GM19455 (cell line): ENCODE results near the gene OXLD1.
"Not testable (repeated sequence)": the region's sequence is repeated elsewhere in the genome, so short reads cannot be mapped to it uniquely, and the experiment has no call there.

Experiments used
- ATAC-seq: cut with Tn5 transposase; IDR thresholded peaks from one replicate; pipeline ENCODE4 v1.9.1; 2021; ENCODE audit not compliant: unreplicated experiment

Gene OXLD1

DNA sequence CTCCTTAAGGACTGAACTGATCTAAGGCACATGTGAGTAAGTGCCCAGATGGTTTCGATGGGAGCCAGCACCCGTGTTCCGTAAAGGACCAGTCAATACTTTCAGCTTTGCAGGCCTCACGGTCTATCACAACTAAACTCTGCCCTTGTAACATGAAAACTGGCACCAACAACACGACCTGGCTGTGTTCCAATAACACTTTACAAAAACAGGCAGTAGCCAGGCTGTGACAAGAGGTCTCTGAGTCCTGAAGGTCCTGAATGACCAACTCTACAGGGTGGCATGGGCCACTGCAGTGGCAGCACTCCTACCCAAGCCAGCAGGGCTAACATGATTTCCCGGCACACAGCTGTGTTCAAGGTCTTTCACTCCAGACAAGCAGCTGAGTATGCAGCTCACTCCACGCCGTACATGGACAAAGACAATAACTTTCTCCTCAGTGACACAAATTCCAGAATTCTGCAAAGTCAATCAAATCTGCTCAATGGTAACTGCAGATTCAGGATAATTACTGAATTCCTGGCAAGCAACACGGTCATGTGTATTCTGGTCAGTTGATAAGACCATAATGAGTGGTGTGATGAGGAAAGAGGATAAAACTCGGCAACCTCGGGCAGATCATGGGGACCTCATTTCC lies 44.8 kb downstream of the OXLD1 start:
- no peak for ATAC-seq

DNA sequence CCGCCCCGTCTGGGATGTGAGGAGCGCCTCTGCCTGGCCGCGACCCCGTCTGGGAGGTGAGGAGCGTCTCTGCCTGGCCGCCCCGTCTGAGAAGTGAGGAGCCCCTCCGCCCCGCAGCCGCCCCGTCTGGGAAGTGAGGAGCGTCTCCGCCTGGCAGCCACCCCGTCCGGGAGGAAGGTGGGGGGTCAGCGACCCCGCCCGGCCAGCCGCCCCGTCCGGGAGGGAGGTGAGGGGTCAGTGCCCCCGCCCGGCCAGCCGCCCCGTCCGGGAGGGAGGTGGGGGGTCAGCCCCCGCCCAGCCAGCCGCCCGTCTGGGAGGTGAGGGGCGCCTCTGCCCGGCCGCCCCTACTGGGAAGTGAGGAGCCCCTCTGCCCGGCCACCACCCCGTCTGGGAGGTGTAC lies 48.1 kb downstream of the OXLD1 start:
- not testable (repeated sequence) for ATAC-seq

DNA sequence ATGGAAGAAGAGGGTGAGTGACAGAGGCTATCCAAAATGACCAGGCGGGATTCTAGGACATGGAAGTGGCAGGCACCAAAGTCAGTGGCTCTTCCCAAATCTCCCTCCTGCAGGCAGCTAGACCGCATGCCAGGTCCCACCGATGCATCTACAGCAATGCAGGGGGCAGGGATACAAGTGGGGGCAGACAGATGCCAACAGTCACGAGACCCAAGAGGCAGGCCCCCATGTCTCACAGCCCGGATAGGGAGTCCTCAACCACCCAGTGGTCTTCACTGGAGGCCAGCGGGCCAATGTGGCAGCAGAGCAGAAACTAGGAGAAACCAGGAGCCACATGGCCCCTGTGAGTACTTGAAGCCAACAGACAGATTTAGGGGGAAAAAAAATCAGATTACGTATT lies 49.5 kb downstream of the OXLD1 start:
- no peak for ATAC-seq

DNA sequence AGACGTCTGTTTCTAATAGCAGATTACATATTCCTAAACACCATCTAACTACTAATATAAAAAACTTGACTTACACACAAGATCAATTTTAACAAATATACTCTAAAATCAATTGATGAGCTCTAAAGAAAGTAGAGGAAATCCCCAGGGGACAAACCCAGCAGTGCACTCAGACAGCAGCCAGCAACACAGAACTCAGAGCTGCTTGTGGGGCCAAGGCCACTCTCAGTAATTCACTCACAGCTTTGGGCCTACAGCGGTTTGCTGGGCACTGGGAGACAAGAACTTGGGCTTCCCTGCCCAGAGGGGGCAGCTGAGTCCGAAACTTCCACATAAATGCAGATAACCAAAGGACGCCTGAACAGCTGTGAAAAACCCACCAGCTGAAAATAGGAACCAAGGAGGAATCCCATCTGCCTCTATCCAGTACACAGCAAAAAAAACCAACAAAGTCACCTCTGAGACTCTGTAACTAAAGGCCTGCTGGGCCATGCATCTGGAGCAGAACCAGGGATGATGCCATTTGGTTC lies 50.9 kb downstream of the OXLD1 start:
- ATAC-seq = no peak
